ENCODE measurements around the gene EZH2. TPM values are rescaled to one million over a fixed set of nuclear protein-coding genes. Genes with fewer than 3 reads are reported as not detected.

Gene EZH2
- total RNA-seq, 1 donor from 2014 or later: 1.1 TPM

- no peak for DNase-seq
- intact Hi-C loops (cut with DNase I): no loop called here
- no peak for ATAC-seq (ENCODE audit: poor library complexity)
Observed at GRCh38 chr7:148825338-148825737, 58.8 kb downstream of the EZH2 start.

- ATAC-seq (ENCODE audit: poor library complexity) (no peak), DNase-seq (no peak)
- intact Hi-C loops (cut with DNase I): no loop called here
Observed at GRCh38 chr7:148824864-148825263, 59.2 kb downstream of the EZH2 start.

GRCh38 chr7:148821422-148821821 lies 62.7 kb downstream of the EZH2 start:
- ATAC-seq (ENCODE audit: poor library complexity): no peak
- intact Hi-C loops (cut with DNase I): no loop called here
- no peak for DNase-seq

- DNase-seq (no peak), ATAC-seq (ENCODE audit: poor library complexity) (no peak)
- intact Hi-C loops (cut with DNase I): no loop called here
Observed at GRCh38 chr7:148819697-148820360, 64.3 kb downstream of the EZH2 start.

GRCh38 chr7:148815612-148816011 lies 68.5 kb downstream of the EZH2 start:
- DNase-seq (no peak), ATAC-seq (ENCODE audit: poor library complexity) (no peak)
- intact Hi-C loops (cut with DNase I): no loop called here

GRCh38 chr7:148814922-148815559 lies 69.0 kb downstream of the EZH2 start:
- DNase-seq: no peak
- ATAC-seq (ENCODE audit: poor library complexity): no peak
- intact Hi-C loops (cut with DNase I): no loop called here

GRCh38 chr7:148813890-148814289 lies 70.2 kb downstream of the EZH2 start:
- intact Hi-C loops (cut with DNase I): no loop called here
- ATAC-seq (ENCODE audit: poor library complexity): no peak
- DNase-seq: no peak

- DNase-seq (no peak), ATAC-seq (ENCODE audit: poor library complexity) (no peak)
- intact Hi-C loops (cut with DNase I): no loop called here
Observed at GRCh38 chr7:148811892-148812291, 72.2 kb downstream of the EZH2 start.

GRCh38 chr7:148809856-148810255 lies 74.2 kb downstream of the EZH2 start:
- DNase-seq: no peak
- ATAC-seq (ENCODE audit: poor library complexity): no peak
- intact Hi-C loops (cut with DNase I): no loop called here

- no peak for DNase-seq
- no peak for ATAC-seq (ENCODE audit: poor library complexity)
- intact Hi-C loops (cut with DNase I): no loop called here
Observed at GRCh38 chr7:148807436-148807835, 76.7 kb downstream of the EZH2 start.

GRCh38 chr7:148806187-148806586 lies 77.9 kb downstream of the EZH2 start:
- DNase-seq (no peak), ATAC-seq (ENCODE audit: poor library complexity) (no peak)
- intact Hi-C loops (cut with DNase I): no loop called here

- DNase-seq (no peak), ATAC-seq (ENCODE audit: poor library complexity) (no peak)
- intact Hi-C loops (cut with DNase I): no loop called here
Observed at GRCh38 chr7:148804343-148805235, 79.5 kb downstream of the EZH2 start.

- intact Hi-C loops (cut with DNase I): no loop called here
- ATAC-seq (ENCODE audit: poor library complexity) (no peak), DNase-seq (no peak)
Observed at GRCh38 chr7:148803094-148803493, 81.0 kb downstream of the EZH2 start.

GRCh38 chr7:148802101-148802493 lies 82.0 kb downstream of the EZH2 start:
- DNase-seq: no peak
- intact Hi-C loops (cut with DNase I): no loop called here
- no peak for ATAC-seq (ENCODE audit: poor library complexity)

- intact Hi-C loops (cut with DNase I): no loop called here
- DNase-seq (no peak), ATAC-seq (ENCODE audit: poor library complexity) (no peak)
Observed at GRCh38 chr7:148800677-148801076, 83.4 kb downstream of the EZH2 start.

- ATAC-seq (ENCODE audit: poor library complexity) (no peak), DNase-seq (no peak)
- intact Hi-C loops (cut with DNase I): no loop called here
Observed at GRCh38 chr7:148799893-148800555, 84.1 kb downstream of the EZH2 start.

- intact Hi-C loops (cut with DNase I): no loop called here
- ATAC-seq (ENCODE audit: poor library complexity) (no peak), DNase-seq (no peak)
Observed at GRCh38 chr7:148796841-148797240, 87.2 kb downstream of the EZH2 start.

- intact Hi-C loops (cut with DNase I): no loop called here
Observed at GRCh38 chr7:148794476-148794875, 89.6 kb downstream of the EZH2 start.

GRCh38 chr7:148793590-148793989 lies 90.5 kb downstream of the EZH2 start:
- ATAC-seq (ENCODE audit: poor library complexity) (no peak), DNase-seq (no peak)
- intact Hi-C loops (cut with DNase I): no loop called here

More at GRCh38 chr7:148794476-148794875, 89.6 kb downstream of the EZH2 start:
- ATAC-seq (ENCODE audit: poor library complexity) (no peak), DNase-seq (no peak)

All from Right ventricle myocardium superior (tissue), 1 donor.